Measurements from ENCODE around the gene INHBC. TPM values are rescaled to one million over a fixed set of nuclear protein-coding genes. Genes with fewer than 3 reads are reported as not detected.
"Not testable (repeated sequence)": the region's sequence is repeated elsewhere in the genome, so short reads cannot be mapped to it uniquely, and the experiment has no call there.

INHBC gene
- polyA plus RNA-seq, 1 donor from 2014 or later: not detected

GRCh38 chr12:57439762-57440266, 5.2 kb downstream of the INHBC start:
- no peaks in the 10 kb centered on the region for H3K36me3 Mint-ChIP-seq
- peaks cover 0 to under 1% (median 0%) of the 10 kb centered on the region in 3 donors for H3K4me1 Mint-ChIP-seq
- H3K9me3 Mint-ChIP-seq: peaks cover 4 to 5% (median 5%) of the 10 kb centered on the region in 3 donors

DNA sequence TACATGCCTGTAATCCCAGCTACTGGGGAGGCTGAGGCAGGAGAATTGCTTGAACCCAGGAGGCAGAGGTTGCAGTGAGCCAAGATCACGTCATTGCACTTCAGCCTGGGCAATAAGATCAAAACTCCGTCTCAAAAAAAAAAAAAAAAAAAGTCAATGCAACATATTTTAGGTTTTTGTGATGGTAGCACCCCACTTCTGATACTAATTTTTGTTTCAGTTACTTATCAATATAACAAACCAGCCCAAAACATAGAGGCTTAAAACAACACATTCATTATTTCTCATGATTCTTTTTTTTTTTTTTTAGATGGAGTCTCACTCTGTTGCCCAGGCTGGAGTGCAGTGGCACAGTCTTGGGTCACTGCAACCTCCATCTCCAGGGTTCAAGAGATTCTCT, 6.8 kb downstream of the INHBC start:
- not testable (repeated sequence) for H3K27me3 Mint-ChIP-seq

More at GRCh38 chr12:57439762-57440266, 5.2 kb downstream of the INHBC start:
- Mint-ChIP-seq H3K4me3 (no peak overlapping the region), H3K27ac (no peak overlapping the region), H3K27me3 (peaks cover 4% of the 10 kb centered on the region)

GRCh38 chr12:57441846-57442427, 7.4 kb downstream of the INHBC start:
- H3K27ac Mint-ChIP-seq: no peak overlapping the region
- peaks cover 0 to 5% (median 3%) of the 10 kb centered on the region in 3 donors for H3K4me1 Mint-ChIP-seq

More for the DNA sequence above, 6.8 kb downstream of the INHBC start:
- H3K4me3 Mint-ChIP-seq, H3K36me3 Mint-ChIP-seq, H3K27ac Mint-ChIP-seq, H3K9me3 Mint-ChIP-seq, H3K4me1 Mint-ChIP-seq: not testable (repeated sequence)

DNA sequence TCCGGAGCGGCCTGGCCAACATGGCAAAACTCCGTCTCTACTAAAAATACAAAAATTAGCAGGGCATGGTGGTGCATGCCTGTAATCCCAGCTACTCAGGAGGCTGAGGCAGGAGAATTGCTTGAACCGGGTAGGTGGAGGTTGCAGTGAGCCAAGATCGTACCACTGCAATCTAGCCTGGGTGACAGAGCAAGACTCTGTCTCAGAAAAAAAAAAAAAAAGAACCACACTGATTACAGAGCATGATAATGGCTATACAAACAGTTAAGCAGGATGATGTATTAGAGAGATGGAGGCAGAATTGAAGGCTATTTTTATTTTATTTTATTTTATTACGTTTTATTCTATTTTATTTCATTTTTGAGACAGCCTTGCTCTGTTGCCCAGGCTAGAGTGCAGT, 9.8 kb downstream of the INHBC start:
- not testable (repeated sequence) for H3K27ac Mint-ChIP-seq, H3K9me3 Mint-ChIP-seq, H3K36me3 Mint-ChIP-seq, H3K4me3 Mint-ChIP-seq, H3K4me1 Mint-ChIP-seq, H3K27me3 Mint-ChIP-seq

More at GRCh38 chr12:57441846-57442427, 7.4 kb downstream of the INHBC start:
- peaks cover 4% of the 10 kb centered on the region for H3K27me3 Mint-ChIP-seq
- H3K36me3 Mint-ChIP-seq: peaks cover 3% of the 10 kb centered on the region
- peaks cover 4 to 5% (median 5%) of the 10 kb centered on the region in 3 donors for H3K9me3 Mint-ChIP-seq
- H3K4me3 Mint-ChIP-seq: no peak overlapping the region

DNA sequence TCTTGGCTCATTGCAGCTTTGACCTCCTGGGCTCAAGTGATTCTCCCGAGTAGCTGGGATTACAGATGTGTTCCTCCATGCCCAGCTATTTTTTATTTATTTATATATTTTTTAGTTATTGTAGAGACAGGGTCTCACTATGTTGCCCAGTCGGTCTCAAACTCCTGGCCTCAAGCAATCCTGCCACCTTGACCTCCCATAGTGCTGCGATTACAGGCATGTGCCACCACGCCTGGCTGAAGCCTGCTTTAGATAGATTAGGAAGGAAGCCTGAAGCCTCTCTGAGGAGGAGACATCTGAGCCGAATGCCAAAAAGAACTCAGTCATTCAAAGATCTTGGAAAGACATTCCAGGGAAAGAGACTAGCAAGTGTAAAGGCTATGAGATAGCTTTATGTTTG, 10.2 kb downstream of the INHBC start:
- no peak overlapping the region for H3K4me3 Mint-ChIP-seq
- no peak overlapping the region for H3K27ac Mint-ChIP-seq
- H3K27me3 Mint-ChIP-seq: peaks cover 4% of the 10 kb centered on the region
- H3K4me1 Mint-ChIP-seq: peaks cover 0 to 5% (median 3%) of the 10 kb centered on the region in 3 donors
- peaks cover 3% of the 10 kb centered on the region for H3K36me3 Mint-ChIP-seq
- peaks cover 4 to 5% (median 5%) of the 10 kb centered on the region in 3 donors for H3K9me3 Mint-ChIP-seq

GRCh38 chr12:57446292-57446960, 11.8 kb downstream of the INHBC start:
- peaks cover 0 to 5% (median 3%) of the 10 kb centered on the region in 3 donors for H3K4me1 Mint-ChIP-seq
- no peak overlapping the region for H3K27ac Mint-ChIP-seq
- H3K4me3 Mint-ChIP-seq: peak overlapping the region in 1 of 4 donors; percentile 21
- peaks cover 4% of the 10 kb centered on the region for H3K36me3 Mint-ChIP-seq
- H3K9me3 Mint-ChIP-seq: peaks cover 3 to 5% (median 4%) of the 10 kb centered on the region in 3 donors
- peaks cover 3% of the 10 kb centered on the region for H3K27me3 Mint-ChIP-seq

GRCh38 chr12:57448669-57449068, 14.1 kb downstream of the INHBC start:
- H3K36me3 Mint-ChIP-seq: peaks cover 4% of the 10 kb centered on the region
- H3K4me1 Mint-ChIP-seq: peaks cover 0 to 5% (median 3%) of the 10 kb centered on the region in 3 donors
- H3K27me3 Mint-ChIP-seq: peaks cover 6% of the 10 kb centered on the region
- no peak overlapping the region for H3K4me3 Mint-ChIP-seq
- H3K9me3 Mint-ChIP-seq: no peaks in the 10 kb centered on the region
- no peak overlapping the region for H3K27ac Mint-ChIP-seq

DNA sequence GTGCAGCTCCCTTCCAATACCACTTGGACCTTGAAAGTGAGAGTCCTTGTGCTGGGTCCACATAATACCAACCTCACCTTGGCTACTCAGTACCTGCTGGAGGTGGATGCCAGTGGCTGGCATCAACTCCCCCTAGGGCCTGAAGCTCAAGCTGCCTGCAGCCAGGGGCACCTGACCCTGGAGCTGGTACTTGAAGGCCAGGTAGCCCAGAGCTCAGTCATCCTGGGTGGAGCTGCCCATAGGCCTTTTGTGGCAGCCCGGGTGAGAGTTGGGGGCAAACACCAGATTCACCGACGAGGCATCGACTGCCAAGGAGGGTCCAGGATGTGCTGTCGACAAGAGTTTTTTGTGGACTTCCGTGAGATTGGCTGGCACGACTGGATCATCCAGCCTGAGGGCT, 14.8 kb downstream of the INHBC start:
- H3K4me1 Mint-ChIP-seq: peaks cover 0 to 5% (median 3%) of the 10 kb centered on the region in 3 donors
- no peaks in the 10 kb centered on the region for H3K9me3 Mint-ChIP-seq
- H3K4me3 Mint-ChIP-seq: no peak overlapping the region
- no peak overlapping the region for H3K27ac Mint-ChIP-seq
- peaks cover 6% of the 10 kb centered on the region for H3K27me3 Mint-ChIP-seq
- H3K36me3 Mint-ChIP-seq: peaks cover 4% of the 10 kb centered on the region

DNA sequence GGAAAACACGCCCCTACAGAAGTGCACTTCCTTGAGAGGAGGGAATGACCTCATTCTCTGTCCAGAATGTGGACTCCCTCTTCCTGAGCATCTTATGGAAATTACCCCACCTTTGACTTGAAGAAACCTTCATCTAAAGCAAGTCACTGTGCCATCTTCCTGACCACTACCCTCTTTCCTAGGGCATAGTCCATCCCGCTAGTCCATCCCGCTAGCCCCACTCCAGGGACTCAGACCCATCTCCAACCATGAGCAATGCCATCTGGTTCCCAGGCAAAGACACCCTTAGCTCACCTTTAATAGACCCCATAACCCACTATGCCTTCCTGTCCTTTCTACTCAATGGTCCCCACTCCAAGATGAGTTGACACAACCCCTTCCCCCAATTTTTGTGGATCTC, 15.5 kb downstream of the INHBC start:
- no peak overlapping the region for H3K4me3 Mint-ChIP-seq
- H3K27ac Mint-ChIP-seq: no peak overlapping the region
- H3K4me1 Mint-ChIP-seq: peaks cover 2 to 3% (median 3%) of the 10 kb centered on the region in 3 donors
- H3K9me3 Mint-ChIP-seq: no peaks in the 10 kb centered on the region
- H3K27me3 Mint-ChIP-seq: peaks cover 6% of the 10 kb centered on the region
- peaks cover 4% of the 10 kb centered on the region for H3K36me3 Mint-ChIP-seq

DNA sequence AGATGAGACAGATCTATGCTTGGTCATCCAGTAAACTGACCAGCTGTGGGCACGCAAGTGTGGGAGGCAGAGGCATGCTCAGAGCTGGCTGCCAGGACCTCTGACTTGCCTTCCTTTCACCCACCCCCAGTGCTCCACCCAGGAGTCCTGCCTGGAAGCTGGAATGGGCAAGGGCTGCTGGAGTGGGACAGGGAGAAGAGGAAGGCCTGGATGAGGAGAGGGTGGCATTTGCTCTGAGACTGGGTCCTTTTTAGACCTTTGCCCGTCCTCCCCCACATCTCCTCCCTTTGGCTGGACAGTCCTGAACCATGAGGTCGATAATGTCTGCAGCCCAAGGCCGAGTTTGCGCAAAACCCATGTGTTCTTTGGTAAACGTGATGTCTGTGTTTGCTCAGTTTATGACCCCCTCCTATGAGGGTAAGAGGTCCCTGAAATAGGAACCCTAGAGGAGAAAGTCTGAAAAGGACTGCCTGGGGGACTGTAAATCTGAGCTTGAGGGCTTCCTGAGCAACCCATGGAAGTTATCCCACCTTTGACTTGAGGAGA, 16.7 kb downstream of the INHBC start:
- no peaks in the 10 kb centered on the region for H3K9me3 Mint-ChIP-seq
- peaks cover 6% of the 10 kb centered on the region for H3K27me3 Mint-ChIP-seq
- peaks cover 4% of the 10 kb centered on the region for H3K36me3 Mint-ChIP-seq
- H3K4me3 Mint-ChIP-seq: no peak overlapping the region
- H3K27ac Mint-ChIP-seq: no peak overlapping the region
- peaks cover 0 to 8% (median 5%) of the 10 kb centered on the region in 3 donors for H3K4me1 Mint-ChIP-seq

- Mint-ChIP-seq H3K27me3 (peaks cover 6% of the 10 kb centered on the region), H3K4me1 (peaks cover 0 to 8% (median 5%) of the 10 kb centered on the region in 3 donors), H3K36me3 (peaks cover 1% of the 10 kb centered on the region), H3K27ac (peak overlapping the region in 1 of 3 donors; percentile 40), H3K4me3 (peak overlapping the region in 1 of 4 donors; percentile 37), H3K9me3 (no peaks in the 10 kb centered on the region)
Observed at GRCh38 chr12:57452181-57452936, 17.8 kb downstream of the INHBC start.

- Mint-ChIP-seq H3K36me3 (peaks cover 1% of the 10 kb centered on the region), H3K4me3 (no peak overlapping the region), H3K27ac (peak overlapping the region in 1 of 3 donors; percentile 19)
Observed at GRCh38 chr12:57452937-57453509, 18.4 kb downstream of the INHBC start.

DNA sequence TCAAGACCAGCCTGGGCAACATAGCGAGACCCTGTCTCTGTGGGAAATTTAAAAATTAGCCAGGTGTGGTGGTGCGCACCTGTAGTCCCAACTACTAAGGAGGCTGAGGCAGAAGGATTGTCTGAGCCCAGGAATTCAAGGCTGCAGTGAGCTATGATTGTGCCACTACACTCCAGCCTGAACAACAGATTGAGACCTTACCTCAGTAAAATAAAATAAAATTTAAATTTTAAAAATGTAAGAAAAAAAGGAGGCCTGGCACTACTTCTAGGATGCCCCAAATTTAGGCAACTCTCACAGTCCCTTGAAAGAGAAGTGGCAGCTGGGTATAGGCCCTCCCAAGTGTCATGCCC, 19.6 kb downstream of the INHBC start:
- Mint-ChIP-seq H3K4me3 (no peak overlapping the region), H3K36me3 (peaks cover 1% of the 10 kb centered on the region), H3K9me3 (no peaks in the 10 kb centered on the region), H3K27me3 (peaks cover 6% of the 10 kb centered on the region), H3K4me1 (peaks cover 7 to 13% (median 12%) of the 10 kb centered on the region in 3 donors), H3K27ac (no peak overlapping the region)

More at GRCh38 chr12:57452937-57453509, 18.4 kb downstream of the INHBC start:
- no peaks in the 10 kb centered on the region for H3K9me3 Mint-ChIP-seq
- peaks cover 6% of the 10 kb centered on the region for H3K27me3 Mint-ChIP-seq
- peaks cover 0 to 8% (median 5%) of the 10 kb centered on the region in 3 donors for H3K4me1 Mint-ChIP-seq

DNA sequence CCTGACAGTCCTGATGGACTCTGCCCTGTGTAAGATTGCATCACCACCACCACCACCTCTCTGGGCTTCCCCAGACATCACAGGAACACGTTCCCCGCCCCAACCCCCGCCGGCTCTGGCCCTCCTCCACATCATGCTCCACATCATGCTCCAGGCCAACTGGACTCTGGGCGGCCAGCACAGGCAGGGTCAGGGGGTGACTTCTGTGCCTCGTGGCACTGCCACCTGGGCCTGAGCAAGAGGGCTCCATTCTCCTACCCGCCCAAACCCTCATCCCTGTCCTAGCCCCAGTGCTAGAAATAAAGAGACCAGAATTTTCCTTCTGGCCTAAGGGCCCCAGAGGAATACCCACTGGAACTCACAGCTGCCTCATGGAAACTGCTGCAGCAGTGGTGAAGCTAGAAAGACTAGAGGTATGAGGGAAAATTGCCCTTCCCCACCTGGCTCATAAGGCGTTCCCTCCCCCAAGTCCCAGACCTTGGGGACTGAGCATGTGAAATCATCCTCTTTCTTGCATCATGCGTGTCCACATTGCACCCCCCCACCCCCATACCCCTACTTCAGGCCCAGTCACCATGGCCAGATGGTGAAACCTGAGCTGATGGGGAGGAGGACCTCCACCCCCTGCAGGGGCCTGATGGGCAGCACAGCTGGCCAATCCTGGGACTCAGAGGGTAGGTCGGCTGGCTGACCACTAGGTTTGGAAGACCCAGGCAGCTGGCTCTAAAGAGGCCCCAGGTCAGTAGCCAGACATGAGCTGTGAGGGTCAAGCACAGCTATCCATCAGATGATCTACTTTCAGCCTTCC, 20.2 kb downstream of the INHBC start, which contains the start of gene INHBE:
TSS of gene INHBE (plus strand) at position 742 of the 808 bp plus-strand sequence. CDS start 230 bp downstream, outside the sequence.
- Mint-ChIP-seq H3K4me3 (peak within 1 kb of the TSS; percentile 25 to 96 (median 70)), H3K4me1 (peaks cover 11 to 13% (median 13%) of the 10 kb centered on the region in 3 donors), H3K27me3 (peaks cover 6% of the 10 kb centered on the region), H3K36me3 (peaks cover 1% of the 10 kb centered on the region), H3K27ac (peak within 1 kb of the TSS; percentile 43 to 73 (median 52)), H3K9me3 (no peaks in the 10 kb centered on the region)
